K562 (cell line): Measurements from ENCODE around the gene CD300A. TPM values are rescaled to one million over a fixed set of nuclear protein-coding genes. Genes with fewer than 3 reads are reported as not detected.

ENCODE experiments used
- CREB3L1 ChIP-seq: fragments of 450-650 bp; IDR thresholded peaks from 2 replicates; pipeline ENCODE4 v1.6.1; 2014; ENCODE audit warnings: low read depth, mild to moderate bottlenecking, moderate library complexity, borderline replicate concordance
- FOSL1 ChIP-seq: fragments of 200-800 bp; sonication (Bioruptor generic); conservative IDR thresholded peaks from 2 replicates; pipeline ENCODE4 v1.6.1; 2016; ENCODE audit warnings: missing genetic modification characterization, missing compliant biosample characterization
- HCFC1 ChIP-seq: IDR thresholded peaks from 2 replicates; pipeline ENCODE4 v1.6.1; 2012; ENCODE audit warnings: low read depth, low read length, improper control_type of control experiment
- HDAC1 ChIP-seq, 2 experiments: fragments of 450-650 bp; IDR thresholded peaks; 2 replicates each; pipeline ENCODE4 v1.6.1; 2016 to 2017; ENCODE audit warnings: inconsistent platforms in 1 of 2, mild to moderate bottlenecking in 1 of 2, moderate library complexity in 1 of 2
- HDAC6 ChIP-seq: IDR thresholded peaks from 2 replicates; pipeline ENCODE4 v1.6.1; 2012; ENCODE audit warnings: low read depth, mild to moderate bottlenecking, control low read depth, inconsistent platforms, low read length, moderate library complexity
- KDM5B ChIP-seq: fragments of 200-600 bp; sonication (generic); IDR thresholded peaks from 2 replicates; pipeline ENCODE4 v1.6.1; 2012; ENCODE audit warnings: low read depth, mild to moderate bottlenecking, moderate library complexity, low read length, control low read depth, inconsistent platforms; ENCODE audit not compliant: insufficient replicate concordance
- MXD1 ChIP-seq: fragments of 250-450 bp; sonication (Bioruptor Pico); IDR thresholded peaks from 2 replicates; pipeline ENCODE4 v1.8.0; 2021; ENCODE audit warnings: borderline replicate concordance, mild to moderate bottlenecking, moderate library complexity; ENCODE audit not compliant: poor library complexity, severe bottlenecking
- NFE2L1 ChIP-seq: fragments of 450-650 bp; IDR thresholded peaks from 2 replicates; pipeline ENCODE4 v1.6.1; 2016; ENCODE audit warnings: missing genetic modification characterization, low read depth, mild to moderate bottlenecking, missing compliant biosample characterization, moderate library complexity, borderline replicate concordance
- PKNOX1 ChIP-seq: fragments of 450-650 bp; IDR thresholded peaks from 2 replicates; pipeline ENCODE4 v1.6.1; 2016
- POLR2AphosphoS2 ChIP-seq: IDR thresholded peaks from 2 replicates; pipeline ENCODE4 v1.6.1; 2012; ENCODE audit warnings: low read length, improper control_type of control experiment
- POLR3A ChIP-seq: IDR thresholded peaks from 2 replicates; pipeline ENCODE4 v1.6.1; 2011; ENCODE audit warnings: borderline replicate concordance, mild to moderate bottlenecking, moderate library complexity; ENCODE audit not compliant: insufficient read length, insufficient read depth; ENCODE audit errors: extremely low read depth
- RUNX1 ChIP-seq: sonication (generic); IDR thresholded peaks from 2 replicates; pipeline ENCODE4 v1.6.1; 2016; ENCODE audit warnings: antibody characterized with exemption, low read depth
- TRIM25 ChIP-seq: fragments of 450-650 bp; IDR thresholded peaks from 2 replicates; pipeline ENCODE4 v1.7.0; 2016; ENCODE audit warnings: borderline replicate concordance
- ZFPM2 ChIP-seq: fragments of 250-450 bp; sonication (Bioruptor Pico); IDR thresholded peaks from 2 replicates; pipeline ENCODE4 v1.5.1; 2022; ENCODE audit warnings: mild to moderate bottlenecking
- ZKSCAN3 ChIP-seq: fragments of 250-450 bp; sonication (Bioruptor Pico); IDR thresholded peaks from 2 replicates; pipeline ENCODE4 v1.4.0; 2020
- ZNF124 ChIP-seq: sonication (generic); formaldehyde crosslinking; IDR thresholded peaks from 2 replicates; pipeline ENCODE4 v1.8.1; 2022; ENCODE audit warnings: missing genetic modification reagents
- ZNF518B ChIP-seq: fragments of 250-450 bp; sonication (Bioruptor Pico); IDR thresholded peaks from 2 replicates; pipeline ENCODE4 v1.5.0; 2021; ENCODE audit warnings: mild to moderate bottlenecking, moderate library complexity
- polyA plus RNA-seq, 8 experiments: library from polyadenylated mRNA; depleted of rRNA in 4 of 8; stranded (reverse) in 5 of 8; unstranded in 3 of 8; fragments of >200 nt; fragmentation: Nextera tagmentation in 2 of 8; fragmentation: Illumina TruSeq in 1 of 8; extraction: Ambion mirVana in 2 of 8; extraction: Trizol in 1 of 8; gene quantifications; 2 replicates each; pipeline versions ENCODE4 v1.2.1 to v1.2.3, GENCODE V29; 2011 to 2014; ENCODE audit warnings: inconsistent platforms in 1 of 8, missing spikeins in 1 of 8
- total RNA-seq, 7 experiments: library from RNA; depleted of rRNA in 6 of 7; stranded (reverse); fragments of >200 nt in 6 of 7; fragmentation: Illumina TruSeq in 2 of 7; extraction: Trizol in 2 of 7; gene quantifications; 2 replicates each; pipeline versions ENCODE4 v1.2.1 to v1.2.3, GENCODE V29; 2011 to 2021; ENCODE audit warnings: low replicate concordance in 1 of 7

Gene CD300A
- total and polyA plus RNA-seq, 9 of the 15 experiments (the other 6 are each of a cell fraction or from before 2014, with no cell fraction given): 0.21 to 1.7 (median 0.41) TPM; not detected in 1

GRCh38 chr17:74514632-74515334 is 48.3 kb downstream of the CD300A start (continued):
- TF ChIP-seq ZNF518B (CRISPR knock-in tag): no peak
- TF ChIP-seq RUNX1: no peak
- TF ChIP-seq MXD1 (CRISPR knock-in tag): no peak
- no peak for TF ChIP-seq PKNOX1
- TF ChIP-seq ZFPM2 (CRISPR knock-in tag): no peak
- no peak for TF ChIP-seq CREB3L1
- TF ChIP-seq KDM5B: no peak
- no peak for TF ChIP-seq ZKSCAN3 (CRISPR knock-in tag)
- no peak for TF ChIP-seq POLR3A
- peak; percentile 86 for TF ChIP-seq FOSL1
- TF ChIP-seq HCFC1: peak; percentile 57
- TF ChIP-seq NFE2L1: no peak
- TF ChIP-seq HDAC6: no peak
- TF ChIP-seq TRIM25: peak; percentile 82; the same call in 1 of the 2 replicates
- peak in 1 of 2 experiments; percentile 58; a peak in 2 of 4 replicates for TF ChIP-seq HDAC1 (IDR thresholded peaks at IDR 0.05)
- no peak for TF ChIP-seq POLR2AphosphoS2
- no peak for TF ChIP-seq ZNF124 (CRISPR knock-in tag)
